Esophagus muscularis mucosa (tissue), 4 donors: Measurements from ENCODE around the gene BLM. TPM values are rescaled to one million over a fixed set of nuclear protein-coding genes. Genes with fewer than 3 reads are reported as not detected.

ENCODE experiments used
- DNase-seq: peaks from one replicate; pipeline ENCODE4 v3.0.0-alpha.2; 2017; ENCODE audit errors: extremely low spot score
- H3K27ac ChIP-seq, 4 donors: fragments of 200-600 bp; sonication (generic); replicated peaks in 1 of 4; 1 replicate in 3 of 4; 2 replicates in 1 of 4; pipeline ENCODE4 v1.5.1; 2016 to 2019; ENCODE audit warnings: mild to moderate bottlenecking in 1 of 4
- H3K27me3 ChIP-seq, 4 donors: fragments of 200-600 bp; sonication (generic); one replicate each; pipeline versions ENCODE4 v1.5.1 to v1.6.0; 2016 to 2019
- H3K36me3 ChIP-seq, 4 donors: fragments of 200-600 bp; sonication (generic); one replicate each; pipeline ENCODE4 v1.5.1; 2016 to 2019
- H3K4me1 ChIP-seq, 4 donors: fragments of 200-600 bp; sonication (generic); one replicate each; pipeline ENCODE4 v1.5.1; 2016 to 2019
- H3K4me3 ChIP-seq, 4 donors: fragments of 200-600 bp; sonication (generic); 1 replicate in 2 of 4; 2 replicates in 2 of 4; pipeline ENCODE4 v1.5.1; 2016 to 2019; ENCODE audit warnings: mild to moderate bottlenecking in 4 of 4, moderate library complexity in 1 of 4
- H3K9me3 ChIP-seq, 4 donors: fragments of 200-600 bp; sonication (generic); 1 replicate in 3 of 4; 2 replicates in 1 of 4; pipeline ENCODE4 v1.5.1; 2016 to 2019
- CTCF ChIP-seq, 3 experiments: fragments of 200-600 bp in 2 of 3; fragments of 450-650 bp in 1 of 3; sonication (generic) in 2 of 3; IDR thresholded peaks; one replicate each; pipeline ENCODE4 v1.5.1; 2017 to 2019; ENCODE audit warnings: antibody characterized with exemption in 3 of 3, mild to moderate bottlenecking in 2 of 3, moderate library complexity in 1 of 3
- EP300 ChIP-seq: sonication (generic); formaldehyde crosslinking; IDR thresholded peaks from one replicate; pipeline ENCODE4 v1.6.1; 2017; ENCODE audit warnings: antibody characterized with exemption
- POLR2A ChIP-seq: fragments of 450-650 bp; IDR thresholded peaks from one replicate; pipeline ENCODE4 v1.6.1; 2017; ENCODE audit warnings: antibody characterized with exemption, moderate library complexity, mild to moderate bottlenecking, low read depth
- POLR2AphosphoS5 ChIP-seq, 2 donors: sonication (generic); formaldehyde crosslinking; IDR thresholded peaks; one replicate each; pipeline ENCODE4 v1.6.1; 2017; ENCODE audit warnings: antibody characterized with exemption in 2 of 2
- WGBS: methylation state at CpG from one replicate; pipeline ENCODE4 v1.1.5; 2018; 5-methylcytosine and 5-hydroxymethylcytosine counted together
- intact Hi-C: fragments of 100-400 bp; cut with DNase I; formaldehyde crosslinking; loops from one replicate; pipeline ENCODE4 v1.15.1; 2023
- total RNA-seq, 4 donors: library from RNA; depleted of rRNA; stranded (reverse); fragments of >200 nt; gene quantifications; one replicate each; pipeline versions ENCODE4 v1.1.0 to v1.2.1, GENCODE V29; 2016

The BLM gene
- total RNA-seq, 4 donors from 2014 or later: under 0.01 to 1.5 (median 0.73) TPM

GRCh38 chr15:90774731-90775514, 57.8 kb downstream of the BLM start:
- no peaks in the 10 kb centered on the region for H3K36me3 ChIP-seq
- H3K27ac ChIP-seq: no peak overlapping the region
- no peaks in the 10 kb centered on the region for H3K27me3 ChIP-seq
- no peak for DNase-seq
- TF ChIP-seq POLR2A (no peak), EP300 (no peak), CTCF (IDR thresholded peaks at IDR 0.05) (no peak)
- H3K4me3 ChIP-seq: no peak overlapping the region
- no peaks in the 10 kb centered on the region for H3K4me1 ChIP-seq
- 88% methylated on average over 5 of the region's 5 CpGs for WGBS
- no peaks in the 10 kb centered on the region for H3K9me3 ChIP-seq
- intact Hi-C loops: no loop called here

GRCh38 chr15:90780916-90781315, 63.8 kb downstream of the BLM start:
- 86% methylated on average over 3 of the region's 3 CpGs for WGBS
- Histone ChIP-seq H3K4me1 (no peaks in the 10 kb centered on the region), H3K4me3 (no peak overlapping the region), H3K36me3 (no peaks in the 10 kb centered on the region), H3K9me3 (no peaks in the 10 kb centered on the region), H3K27me3 (no peaks in the 10 kb centered on the region), H3K27ac (no peak overlapping the region)
- DNase-seq: no peak
- TF ChIP-seq EP300 (no peak), CTCF (IDR thresholded peaks at IDR 0.05) (no peak), POLR2A (no peak)
- intact Hi-C loops: no loop called here

- Histone ChIP-seq H3K27me3 (no peaks in the 10 kb centered on the region), H3K4me3 (no peak overlapping the region), H3K36me3 (no peaks in the 10 kb centered on the region), H3K27ac (no peak overlapping the region), H3K4me1 (no peaks in the 10 kb centered on the region), H3K9me3 (no peaks in the 10 kb centered on the region)
- intact Hi-C loops: no loop called here
- DNase-seq: no peak
- TF ChIP-seq POLR2AphosphoS5 (IDR thresholded peaks at IDR 0.05) (no peak), POLR2A (no peak), CTCF (IDR thresholded peaks at IDR 0.05) (no peak), EP300 (no peak)
- 79% methylated on average over 2 of the region's 2 CpGs for WGBS
Measured at GRCh38 chr15:90782442-90782841, 65.3 kb downstream of the BLM start.

GRCh38 chr15:90787881-90788280, 70.7 kb downstream of the BLM start:
- H3K27ac ChIP-seq: no peak overlapping the region
- no peaks in the 10 kb centered on the region for H3K4me1 ChIP-seq
- intact Hi-C loops: no loop called here
- H3K4me3 ChIP-seq: no peak overlapping the region
- no peaks in the 10 kb centered on the region for H3K36me3 ChIP-seq
- H3K27me3 ChIP-seq: no peaks in the 10 kb centered on the region
- no peaks in the 10 kb centered on the region for H3K9me3 ChIP-seq
- no peak for DNase-seq
- 95% methylated on average over 3 of the region's 3 CpGs for WGBS
- no peak for TF ChIP-seq POLR2AphosphoS5 (IDR thresholded peaks at IDR 0.05)
- TF ChIP-seq CTCF (IDR thresholded peaks at IDR 0.05): no peak
- no peak for TF ChIP-seq EP300
- no peak for TF ChIP-seq POLR2A

GRCh38 chr15:90789462-90789861, 72.3 kb downstream of the BLM start:
- Histone ChIP-seq H3K36me3 (no peaks in the 10 kb centered on the region), H3K4me1 (no peaks in the 10 kb centered on the region), H3K27me3 (no peaks in the 10 kb centered on the region), H3K27ac (no peak overlapping the region), H3K9me3 (no peaks in the 10 kb centered on the region), H3K4me3 (no peak overlapping the region)
- no peak for TF ChIP-seq POLR2A
- intact Hi-C loops: no loop called here
- 69% methylated on average over 5 of the region's 5 CpGs for WGBS
- DNase-seq: no peak
